Epithelial cell of esophagus (primary cell): ENCODE data around the gene DYRK1A.

Source experiments
- DNase-seq: peaks from one replicate; pipeline ENCODE4 v3.0.0; 2010; ENCODE audit warnings: low read depth
- H3K4me3 ChIP-seq: 2 replicates; pipeline ENCODE4 v1.5.1; 2011; ENCODE audit warnings: mild to moderate bottlenecking, low read length, control low read depth
- TF ChIP-seq, protein P1 (sequence below): IDR thresholded peaks from 2 replicates; pipeline ENCODE4 v1.5.1; 2011; ENCODE audit warnings: low read depth, mild to moderate bottlenecking, low read length, control low read depth, inconsistent platforms; ENCODE audit not compliant: insufficient read depth; ENCODE audit errors: missing control alignments

Gene DYRK1A

GRCh38 chr21:37574316-37574715 lies 207.7 kb downstream of the DYRK1A start:
- TF ChIP-seq, protein P1, sequence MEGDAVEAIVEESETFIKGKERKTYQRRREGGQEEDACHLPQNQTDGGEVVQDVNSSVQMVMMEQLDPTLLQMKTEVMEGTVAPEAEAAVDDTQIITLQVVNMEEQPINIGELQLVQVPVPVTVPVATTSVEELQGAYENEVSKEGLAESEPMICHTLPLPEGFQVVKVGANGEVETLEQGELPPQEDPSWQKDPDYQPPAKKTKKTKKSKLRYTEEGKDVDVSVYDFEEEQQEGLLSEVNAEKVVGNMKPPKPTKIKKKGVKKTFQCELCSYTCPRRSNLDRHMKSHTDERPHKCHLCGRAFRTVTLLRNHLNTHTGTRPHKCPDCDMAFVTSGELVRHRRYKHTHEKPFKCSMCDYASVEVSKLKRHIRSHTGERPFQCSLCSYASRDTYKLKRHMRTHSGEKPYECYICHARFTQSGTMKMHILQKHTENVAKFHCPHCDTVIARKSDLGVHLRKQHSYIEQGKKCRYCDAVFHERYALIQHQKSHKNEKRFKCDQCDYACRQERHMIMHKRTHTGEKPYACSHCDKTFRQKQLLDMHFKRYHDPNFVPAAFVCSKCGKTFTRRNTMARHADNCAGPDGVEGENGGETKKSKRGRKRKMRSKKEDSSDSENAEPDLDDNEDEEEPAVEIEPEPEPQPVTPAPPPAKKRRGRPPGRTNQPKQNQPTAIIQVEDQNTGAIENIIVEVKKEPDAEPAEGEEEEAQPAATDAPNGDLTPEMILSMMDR: no peak
- no peak for DNase-seq
- no peak overlapping the region for H3K4me3 ChIP-seq

- no peak for DNase-seq
- TF ChIP-seq, protein P1: no peak
- no peak overlapping the region for H3K4me3 ChIP-seq
Measured at GRCh38 chr21:37574751-37575150, 208.2 kb downstream of the DYRK1A start.

GRCh38 chr21:37575580-37575979 lies 209.0 kb downstream of the DYRK1A start:
- TF ChIP-seq, protein P1: no peak
- H3K4me3 ChIP-seq: no peak overlapping the region
- DNase-seq: no peak
